Endothelial cell of umbilical vein (primary cell): ENCODE measurements around the gene CLNS1A. TPM values are rescaled to one million over a fixed set of nuclear protein-coding genes. Genes with fewer than 3 reads are reported as not detected.

Experiments
- BruUV-seq: library from RNA; stranded (reverse); fragments of 400-500 nt; replicated peaks from 2 replicates; lab custom pipeline; 2021; lab: Mats Ljungman, UMichigan
- CTCF ChIA-PET: fragments of 300-600, 350-600 bp; sonication (Branson Sonifier 250); formaldehyde crosslinking; loops from one replicate; lab custom pipeline; 2021; ENCODE audit warnings: antibody characterized with exemption, inconsistent platforms; lab: Charles Lee
- POLR2A ChIA-PET: fragments of 300-600, 350-600 bp; sonication (Branson Sonifier 250); formaldehyde crosslinking; loops from one replicate; lab custom pipeline; 2021; ENCODE audit warnings: antibody characterized with exemption, inconsistent platforms; lab: Charles Lee
- DNase-seq: peaks from one replicate; pipeline ENCODE4 v3.0.0-alpha.2; 2011; ENCODE audit warnings: low read depth, low spot score
- FAIRE-seq: peaks from 2 replicates; lab custom pipeline; 2011; peaks lifted over from hg19 to GRCh38; lab: Jason Lieb, UNC
- H2AFZ ChIP-seq: 2 replicates; pipeline ENCODE4 v1.6.0; 2012; ENCODE audit warnings: low read depth, low read length, control low read depth, inconsistent platforms
- H3K27ac ChIP-seq: 2 replicates; pipeline ENCODE4 v1.5.1; 2011; ENCODE audit warnings: low read depth, mild to moderate bottlenecking, control low read depth, low read length, moderate library complexity; ENCODE audit not compliant: insufficient read depth
- H3K27me3 ChIP-seq, 2 experiments: 2 replicates each; pipeline versions ENCODE4 v1.6.0 to v1.6.1; 2011; ENCODE audit warnings: low read length in 2 of 2, mixed read lengths in 1 of 2; ENCODE audit not compliant: control insufficient read depth in 2 of 2, insufficient read depth in 2 of 2
- H3K36me3 ChIP-seq, 2 experiments: 2 replicates in 1 of 2; 3 replicates in 1 of 2; pipeline ENCODE4 v1.5.1; 2011; ENCODE audit warnings: low read length in 2 of 2, mild to moderate bottlenecking in 1 of 2, moderate library complexity in 1 of 2; ENCODE audit not compliant: control insufficient read depth in 2 of 2, insufficient read depth in 2 of 2; ENCODE audit errors: extremely low read depth in 1 of 2
- H3K4me1 ChIP-seq: 3 replicates; pipeline ENCODE4 v1.5.1; 2011; ENCODE audit warnings: mild to moderate bottlenecking, low read length; ENCODE audit not compliant: control insufficient read depth, insufficient read depth; ENCODE audit errors: extremely low read depth
- H3K4me2 ChIP-seq: 2 replicates; pipeline ENCODE4 v1.6.1; 2011; ENCODE audit warnings: low read length, control low read depth, mixed read lengths; ENCODE audit not compliant: insufficient read depth
- H3K4me3 ChIP-seq, 3 experiments: fragments of 200-600 bp in 1 of 3; sonication (generic), shearing (Covaris generic) in 1 of 3; replicated peaks in 1 of 3; 2 replicates each; pipeline ENCODE4 v1.5.1; 2011 to 2016; ENCODE audit warnings: control low read depth in 3 of 3, low read length in 3 of 3, mild to moderate bottlenecking in 2 of 3, inconsistent platforms in 1 of 3, low read depth in 1 of 3, moderate library complexity in 1 of 3; ENCODE audit not compliant: insufficient read depth in 1 of 3
- H3K79me2 ChIP-seq: 2 replicates; pipeline ENCODE4 v1.6.0; 2012; ENCODE audit warnings: low read length, inconsistent platforms; ENCODE audit not compliant: control insufficient read depth, insufficient read depth
- H3K9ac ChIP-seq: replicated peaks from 2 replicates; pipeline ENCODE3; 2011; ENCODE audit warnings: low read length, control low read depth; ENCODE audit not compliant: insufficient read depth; ENCODE audit errors: extremely low read depth
- H3K9me1 ChIP-seq: replicated peaks from 3 replicates; pipeline ENCODE4 v1.6.0; 2011; ENCODE audit warnings: mild to moderate bottlenecking, low read length; ENCODE audit not compliant: control insufficient read depth, insufficient read depth; ENCODE audit errors: extremely low read depth
- H3K9me3 ChIP-seq: replicated peaks from 2 replicates; pipeline ENCODE4 v1.5.1; 2012; ENCODE audit warnings: low read length, inconsistent platforms; ENCODE audit not compliant: control insufficient read depth, insufficient read depth
- H4K20me1 ChIP-seq: replicated peaks from 2 replicates; pipeline ENCODE3; 2011; ENCODE audit warnings: mild to moderate bottlenecking, low read length; ENCODE audit not compliant: control insufficient read depth, insufficient read depth; ENCODE audit errors: extremely low read depth
- CTCF ChIP-seq, 2 donors: IDR thresholded peaks; 1 replicate in 1 of 2; 2 replicates in 1 of 2; pipeline ENCODE4 v1.5.1; 2011; ENCODE audit warnings: low read length in 2 of 2, mild to moderate bottlenecking in 2 of 2, moderate library complexity in 2 of 2, control low read depth in 1 of 2, inconsistent platforms in 1 of 2, low read depth in 1 of 2; ENCODE audit not compliant: insufficient read depth in 1 of 2; ENCODE audit errors: extremely low read depth in 1 of 2
- EZH2 ChIP-seq: IDR thresholded peaks from 2 replicates; pipeline ENCODE4 v1.6.1; 2012; ENCODE audit warnings: borderline replicate concordance, low read depth, mild to moderate bottlenecking, moderate library complexity, low read length, inconsistent platforms; ENCODE audit not compliant: severe bottlenecking
- FOS ChIP-seq: IDR thresholded peaks from 2 replicates; pipeline ENCODE4 v1.6.1; 2011; ENCODE audit warnings: mild to moderate bottlenecking, low read length, moderate library complexity, borderline replicate concordance; ENCODE audit not compliant: insufficient read depth
- GATA2 ChIP-seq: IDR thresholded peaks from 2 replicates; pipeline ENCODE4 v1.7.0; 2011; ENCODE audit warnings: low read depth, mild to moderate bottlenecking, moderate library complexity, mixed read lengths, low read length; ENCODE audit not compliant: insufficient read length, insufficient read depth
- POLR2AphosphoS5 ChIP-seq: IDR thresholded peaks from 2 replicates; pipeline ENCODE4 v1.6.1; 2012; ENCODE audit warnings: low read depth, mild to moderate bottlenecking, control low read depth, low read length, moderate library complexity; ENCODE audit not compliant: insufficient read depth
- dilution Hi-C: fragments of 300-500 bp; cut with MboI; formaldehyde crosslinking; loops from one replicate; pipeline ENCODE4 v1.15.0; 2019; ENCODE audit warnings: low sequenced_read_pairs; ENCODE audit not compliant: extremely low pct_ligation_motif_present
- intact Hi-C: fragments of 100-400 bp; cut with micrococcal nuclease; formaldehyde crosslinking; loops from one replicate; pipeline ENCODE4 v1.10.0; 2022
- polyA plus RNA-seq, 4 experiments: library from polyadenylated mRNA; depleted of rRNA in 3 of 4; stranded (reverse) in 3 of 4; unstranded in 1 of 4; fragments of >200 nt; gene quantifications; 2 replicates each; pipeline versions ENCODE4 v1.2.1 to v1.2.3, GENCODE V29; 2011 to 2012; ENCODE audit warnings: missing spikeins in 1 of 4
- total RNA-seq: library from RNA; stranded (reverse); gene quantifications from 2 replicates; pipeline ENCODE4 v1.2.3, GENCODE V29; 2021

The CLNS1A gene
- total and polyA plus RNA-seq, 2 donors (not counting 3 experiments of a cell fraction or from before 2014, with no cell fraction given) = 84.5 to 99.7 TPM

GRCh38 chr11:77592727-77593126, 44.9 kb downstream of the CLNS1A start:
- H3K79me2 ChIP-seq = no peaks in the 10 kb centered on the region
- H3K4me3 ChIP-seq = no peak overlapping the region
- dilution Hi-C loops = no loop called here
- no peaks in the 10 kb centered on the region for H3K36me3 ChIP-seq
- no peak overlapping the region for H2AFZ ChIP-seq
- H3K27me3 ChIP-seq = no peaks in the 10 kb centered on the region
- TF ChIP-seq CTCF (IDR thresholded peaks at IDR 0.05; ENCODE audit: extremely low read depth in 1 of 2, insufficient read depth in 1 of 2, low read depth in 1 of 2, low read length in 2 of 2) = no peak
- TF ChIP-seq GATA2 = no peak
- no peak for TF ChIP-seq POLR2AphosphoS5
- TF ChIP-seq FOS = no peak
- no peak for TF ChIP-seq EZH2
- H3K9ac ChIP-seq = no peak overlapping the region
- H3K9me3 ChIP-seq = no peaks in the 10 kb centered on the region
- POLR2A ChIA-PET = no interaction called here
- H3K27ac ChIP-seq = no peak overlapping the region
- DNase-seq (no peak), FAIRE-seq (no peak)
- BruUV-seq = no TSS peak
- H3K4me2 ChIP-seq = no peak overlapping the region
- H4K20me1 ChIP-seq = no peaks in the 10 kb centered on the region
- peaks cover 10% of the 10 kb centered on the region for H3K4me1 ChIP-seq
- no peaks in the 10 kb centered on the region for H3K9me1 ChIP-seq
- intact Hi-C loops = no loop called here
- CTCF ChIA-PET = interaction anchor here (1.6 to 1.9 kb wide), 2 partner anchors 9 to 27 kb away, joined by 5 to 12 read pairs; no protein-coding TSS in a partner anchor
